GM19455 (cell line): Measurements from ENCODE around the gene NAV2.
"Not testable (repeated sequence)": the region's sequence is repeated elsewhere in the genome, so short reads cannot be mapped to it uniquely, and the experiment has no call there.

Experiments
- ATAC-seq: cut with Tn5 transposase; IDR thresholded peaks from one replicate; pipeline ENCODE4 v1.9.1; 2021; ENCODE audit not compliant: unreplicated experiment

Gene NAV2

DNA sequence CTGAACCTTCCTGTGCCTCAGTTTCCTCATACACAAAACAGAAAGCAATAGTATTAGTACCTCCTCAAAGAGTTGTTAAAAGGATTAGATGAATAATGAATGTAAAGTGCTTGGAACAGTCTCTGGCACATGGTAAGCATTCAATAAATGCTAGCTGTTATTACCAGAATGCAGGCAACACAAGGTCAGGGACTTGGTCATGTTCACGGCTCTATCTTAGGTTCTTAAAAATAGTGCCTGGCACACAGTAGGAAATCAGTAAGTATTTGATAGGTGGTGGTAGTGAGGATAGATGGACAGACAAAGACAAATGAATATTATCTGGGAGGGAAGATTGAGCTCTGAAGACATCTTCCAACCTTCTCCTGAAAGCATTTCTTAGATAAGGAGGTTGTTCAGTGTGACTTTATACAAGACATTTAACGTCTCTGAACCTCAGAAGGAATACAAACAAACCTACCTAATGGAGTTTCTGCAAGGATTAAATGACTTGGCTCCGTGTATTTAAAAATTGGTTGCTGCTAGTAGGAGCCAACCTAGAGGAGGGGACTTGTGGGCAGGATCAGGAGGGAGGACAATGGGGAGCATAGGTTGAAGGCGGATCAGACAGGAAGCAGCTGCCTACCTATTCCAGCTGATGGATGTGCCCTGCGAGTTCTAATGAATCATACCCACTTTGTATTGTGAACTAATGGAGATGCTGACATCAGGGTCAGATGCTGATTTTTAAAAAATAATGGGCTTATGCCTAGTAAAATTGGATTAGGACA lies 353.6 kb downstream of the NAV2 start:
- ATAC-seq = no peak

DNA sequence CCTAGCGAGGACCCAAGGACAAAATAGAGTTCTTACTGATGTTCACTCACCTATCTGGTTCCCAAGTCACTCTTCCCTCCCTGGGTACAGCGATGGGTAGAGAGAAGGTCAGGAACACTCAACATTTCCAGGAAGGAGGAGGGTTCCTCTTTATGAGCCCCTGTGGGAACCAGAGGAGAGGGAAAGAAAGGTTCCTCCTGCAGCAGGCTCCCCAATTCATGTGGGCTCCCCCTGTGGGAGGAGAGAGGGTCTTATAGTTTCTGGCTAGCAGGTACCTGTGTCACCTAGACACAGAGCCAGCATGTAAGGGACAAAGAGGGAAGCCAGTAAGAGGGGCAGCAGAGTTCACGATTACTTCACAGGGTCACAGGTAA lies 354.1 kb downstream of the NAV2 start:
- ATAC-seq = no peak

DNA sequence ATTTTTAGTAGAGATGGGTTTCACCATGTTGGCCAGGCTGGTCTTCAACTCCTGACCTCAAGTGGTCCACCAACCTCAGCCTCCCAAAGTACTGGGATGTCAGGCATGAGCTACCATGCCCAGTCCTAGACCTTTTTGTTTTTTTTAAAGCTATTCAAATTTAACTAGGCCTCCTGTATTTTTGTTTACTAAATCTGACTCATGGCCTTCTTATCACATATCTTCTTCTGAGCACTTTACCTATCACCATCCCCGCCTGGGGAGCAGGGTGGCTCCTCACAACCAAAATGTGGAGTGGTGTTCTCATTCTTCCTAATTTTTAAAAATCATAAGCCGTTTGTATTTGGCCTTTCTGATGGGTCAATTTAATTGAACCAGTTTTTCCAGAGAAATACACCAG lies 355.0 kb downstream of the NAV2 start:
- no peak for ATAC-seq

DNA sequence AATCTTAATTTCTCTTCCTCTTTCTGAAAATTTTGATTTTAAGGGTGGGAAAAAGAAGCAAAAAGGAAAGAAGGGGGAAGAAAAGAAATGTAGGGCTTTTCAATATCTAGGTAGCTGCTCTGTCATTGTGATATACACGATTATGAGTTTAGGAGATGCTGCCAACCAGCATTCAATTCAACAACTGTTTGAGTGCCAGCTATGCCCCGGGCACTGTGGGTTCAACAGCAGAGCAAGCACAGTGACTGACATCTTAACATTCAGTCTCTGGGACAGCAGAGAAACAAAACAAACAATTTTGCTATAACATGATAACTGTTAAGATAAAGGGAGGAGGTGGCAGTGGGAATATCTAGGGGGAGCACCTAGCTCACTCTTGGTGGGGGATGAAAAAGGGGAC lies 356.1 kb downstream of the NAV2 start:
- no peak for ATAC-seq

DNA sequence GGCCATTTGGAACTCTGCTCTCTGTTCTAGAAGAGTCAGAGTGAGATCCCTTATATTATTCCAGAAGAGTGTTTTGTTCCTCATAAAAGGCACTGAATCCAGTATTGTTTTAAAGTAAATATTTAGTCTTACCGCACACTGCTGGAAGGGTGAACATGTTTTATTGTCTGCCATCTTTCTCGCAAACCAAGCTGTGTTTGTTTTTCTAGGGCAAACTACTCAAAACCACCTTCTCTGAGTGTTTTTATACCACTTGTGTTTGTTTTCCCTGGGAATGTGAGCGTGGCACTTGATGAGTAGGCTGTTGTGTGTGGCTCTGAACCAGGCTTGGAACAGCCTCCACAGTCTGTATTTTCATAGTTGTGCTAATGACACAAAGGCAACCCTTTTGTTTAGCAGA lies 357.8 kb downstream of the NAV2 start:
- ATAC-seq = no peak

DNA sequence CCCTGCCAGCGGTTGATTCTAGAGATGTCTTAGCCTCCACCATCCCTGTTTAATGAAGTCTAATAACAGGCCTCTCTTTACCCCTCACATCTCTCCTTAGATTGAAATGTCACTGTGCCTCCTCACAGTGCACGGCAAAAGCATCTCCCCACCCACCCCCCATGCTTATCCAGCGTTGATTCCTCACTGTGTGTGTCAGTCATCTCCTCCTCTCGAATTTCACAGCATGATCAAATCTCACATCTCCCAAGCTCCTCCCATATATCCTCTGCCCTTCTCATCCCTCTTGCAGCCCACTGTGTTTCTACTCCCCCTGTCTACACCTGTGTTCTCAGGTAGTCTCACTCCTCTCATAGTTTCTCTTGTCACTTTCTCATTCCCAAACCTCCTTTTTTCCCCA lies 363.0 kb downstream of the NAV2 start:
- ATAC-seq = no peak

DNA sequence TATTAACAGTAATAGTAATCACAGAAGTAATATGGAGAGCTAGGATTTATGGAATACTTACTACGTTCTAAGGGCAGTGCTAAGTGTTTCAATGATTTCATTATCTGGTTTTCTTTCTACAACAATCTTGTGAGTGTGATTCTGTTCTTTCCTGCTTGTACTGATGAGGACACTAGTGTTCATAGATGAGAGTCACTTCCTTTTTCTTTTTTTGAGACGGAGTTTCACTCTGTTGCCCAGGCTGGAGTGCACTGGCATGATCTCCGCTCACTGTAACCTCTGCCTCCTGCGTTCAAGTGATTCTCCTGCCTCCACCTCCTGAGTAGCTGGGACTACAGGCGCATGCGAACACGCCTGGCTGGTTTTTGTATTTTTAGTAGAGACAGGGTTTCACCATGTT lies 366.2 kb downstream of the NAV2 start:
- no peak for ATAC-seq

DNA sequence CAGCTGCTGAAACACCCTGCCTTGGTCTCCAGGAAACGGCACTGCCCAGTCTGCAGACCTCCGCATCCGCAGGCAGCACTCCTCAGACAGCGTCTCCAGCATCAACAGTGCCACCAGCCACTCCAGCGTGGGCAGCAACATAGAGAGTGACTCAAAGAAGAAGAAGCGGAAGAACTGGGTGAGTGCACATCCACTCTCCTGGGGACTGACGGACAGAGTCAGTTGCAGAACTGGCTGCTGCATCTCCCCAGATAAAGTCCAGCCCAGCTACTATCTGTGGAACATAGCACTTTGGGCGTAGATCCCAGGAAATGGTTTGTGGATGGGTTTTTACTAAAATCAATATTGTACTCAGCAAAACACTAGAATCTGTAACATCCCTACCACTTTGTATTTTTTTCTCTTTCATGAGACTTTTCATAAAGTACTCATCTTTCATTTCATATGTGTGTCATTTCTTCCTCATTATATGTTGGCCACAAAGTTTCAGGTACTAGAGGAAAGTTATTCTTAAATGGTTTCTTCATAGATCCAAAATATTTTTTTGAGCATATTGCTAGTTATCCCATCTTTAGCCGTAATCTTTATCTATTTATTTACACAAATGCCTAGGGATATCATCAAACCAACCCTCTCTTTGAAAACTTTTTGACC lies 367.5 kb downstream of the NAV2 start:
- no peak for ATAC-seq

DNA sequence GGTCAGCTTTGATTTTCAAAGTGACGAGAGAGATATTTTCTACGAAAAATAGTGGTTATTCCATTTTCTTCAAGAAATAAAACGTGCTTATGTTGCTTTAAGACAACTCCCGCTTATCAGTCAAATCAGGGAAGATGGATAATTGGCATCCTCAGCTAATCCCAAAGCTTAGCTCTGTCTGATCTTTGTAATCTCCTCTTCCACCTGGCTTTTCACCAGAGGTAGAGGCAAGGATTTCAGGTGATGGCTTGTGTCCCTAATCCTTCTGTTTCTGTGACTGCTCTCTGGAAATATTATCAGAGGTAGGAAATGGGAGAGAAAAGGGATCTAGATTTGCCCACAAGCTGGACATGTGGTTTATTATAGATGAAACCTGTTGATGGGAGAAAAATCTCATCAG lies 368.7 kb downstream of the NAV2 start:
- no peak for ATAC-seq

DNA sequence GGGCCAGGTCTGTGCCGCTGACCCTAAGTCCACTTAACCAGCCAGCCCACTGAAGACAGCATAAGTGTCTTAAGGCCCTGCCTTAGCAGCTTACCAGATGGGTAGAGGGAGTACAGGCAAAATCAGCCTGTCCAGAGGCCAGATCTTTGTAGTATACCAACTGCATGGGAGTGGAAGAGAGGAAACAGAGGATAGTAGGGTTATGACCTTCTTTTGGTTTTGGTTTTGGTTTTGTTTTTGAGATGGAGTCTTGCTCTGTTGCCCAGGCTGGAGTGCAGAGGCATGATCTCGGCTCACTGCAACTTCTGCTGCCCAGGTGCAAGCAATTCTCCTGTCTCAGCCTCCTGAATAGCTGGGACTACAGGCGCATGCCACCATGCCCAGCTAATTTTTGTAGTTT lies 371.2 kb downstream of the NAV2 start:
- not testable (repeated sequence) for ATAC-seq

DNA sequence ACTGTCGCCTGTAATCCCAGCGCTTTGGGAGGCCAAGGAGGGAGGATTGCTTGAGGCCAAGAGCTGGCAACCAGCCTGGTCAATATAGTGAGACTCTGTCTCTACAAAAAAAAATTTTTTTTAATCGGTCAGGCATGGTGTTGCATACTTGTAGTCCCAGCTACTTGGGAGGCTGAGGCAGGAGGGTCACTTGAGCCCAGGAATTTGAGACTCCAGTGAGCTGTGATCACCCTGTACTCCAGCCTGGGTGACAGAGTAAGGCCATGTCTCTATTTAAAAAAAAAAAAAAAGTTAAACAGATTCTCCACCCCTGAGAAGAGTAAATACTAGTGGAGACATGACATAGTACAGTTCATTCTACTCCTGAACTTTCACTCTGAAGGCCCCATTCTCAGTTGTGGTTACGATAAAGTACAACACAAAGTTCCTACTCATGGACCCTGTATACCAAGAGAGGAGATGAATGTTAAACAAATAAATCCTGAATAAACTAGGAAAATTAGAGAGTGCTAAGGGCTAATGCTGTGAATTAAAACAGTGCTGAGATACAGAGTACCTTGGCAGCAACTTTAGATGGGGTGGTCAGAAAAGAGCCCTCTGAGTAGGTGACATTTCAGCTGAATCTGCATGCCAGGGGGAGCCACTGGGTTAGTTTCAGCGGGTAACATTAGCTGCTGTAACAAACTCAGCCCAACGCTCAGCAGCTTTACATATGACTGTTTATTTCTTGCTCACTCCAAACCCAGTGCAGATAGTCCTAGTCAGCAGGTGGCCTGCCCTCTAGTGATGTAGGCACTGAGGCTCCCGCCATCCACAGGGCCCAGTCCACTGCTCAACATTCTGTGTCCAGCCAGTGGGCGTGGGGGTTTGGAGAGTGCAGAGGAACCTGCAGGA lies 372.5 kb downstream of the NAV2 start:
- no peak for ATAC-seq

DNA sequence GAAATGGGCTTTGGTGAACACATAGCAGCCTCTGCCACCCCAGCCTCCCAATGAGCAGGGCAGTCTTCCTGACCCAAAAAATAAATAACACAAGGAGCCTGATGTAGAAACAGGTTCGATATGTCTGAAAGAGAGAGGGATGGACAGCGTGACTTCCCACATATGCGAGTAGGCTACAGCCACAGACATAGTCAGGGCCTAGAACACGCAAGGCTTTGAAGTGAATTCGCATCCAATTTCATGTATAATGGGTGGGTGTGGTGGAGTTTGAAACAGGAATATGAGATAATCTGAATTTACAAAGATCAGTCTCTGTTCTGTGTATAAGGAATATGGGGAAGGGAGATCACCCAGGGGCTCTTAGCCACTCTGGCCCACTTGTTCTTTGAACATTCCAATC lies 373.3 kb downstream of the NAV2 start:
- no peak for ATAC-seq

DNA sequence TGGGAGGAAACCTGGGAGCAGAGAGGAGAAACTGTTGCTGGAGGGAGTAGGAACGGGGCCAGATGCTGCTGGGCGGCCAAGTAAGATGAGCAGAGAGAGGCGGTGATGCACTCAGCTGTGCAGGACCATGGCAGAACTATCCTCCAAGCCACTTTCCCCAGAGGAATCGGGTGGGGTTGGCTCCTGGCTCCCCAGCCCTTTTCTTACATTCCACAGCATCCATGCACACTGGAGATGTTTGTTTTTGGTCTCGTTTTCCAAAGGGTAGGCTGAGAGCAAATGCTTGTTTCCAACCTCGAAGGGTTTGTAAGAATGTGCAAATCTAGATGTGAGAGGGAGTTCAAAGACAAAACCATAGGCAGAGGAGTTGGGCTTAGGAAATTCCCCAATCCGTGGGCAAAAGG lies 374.5 kb downstream of the NAV2 start:
- ATAC-seq = no peak

DNA sequence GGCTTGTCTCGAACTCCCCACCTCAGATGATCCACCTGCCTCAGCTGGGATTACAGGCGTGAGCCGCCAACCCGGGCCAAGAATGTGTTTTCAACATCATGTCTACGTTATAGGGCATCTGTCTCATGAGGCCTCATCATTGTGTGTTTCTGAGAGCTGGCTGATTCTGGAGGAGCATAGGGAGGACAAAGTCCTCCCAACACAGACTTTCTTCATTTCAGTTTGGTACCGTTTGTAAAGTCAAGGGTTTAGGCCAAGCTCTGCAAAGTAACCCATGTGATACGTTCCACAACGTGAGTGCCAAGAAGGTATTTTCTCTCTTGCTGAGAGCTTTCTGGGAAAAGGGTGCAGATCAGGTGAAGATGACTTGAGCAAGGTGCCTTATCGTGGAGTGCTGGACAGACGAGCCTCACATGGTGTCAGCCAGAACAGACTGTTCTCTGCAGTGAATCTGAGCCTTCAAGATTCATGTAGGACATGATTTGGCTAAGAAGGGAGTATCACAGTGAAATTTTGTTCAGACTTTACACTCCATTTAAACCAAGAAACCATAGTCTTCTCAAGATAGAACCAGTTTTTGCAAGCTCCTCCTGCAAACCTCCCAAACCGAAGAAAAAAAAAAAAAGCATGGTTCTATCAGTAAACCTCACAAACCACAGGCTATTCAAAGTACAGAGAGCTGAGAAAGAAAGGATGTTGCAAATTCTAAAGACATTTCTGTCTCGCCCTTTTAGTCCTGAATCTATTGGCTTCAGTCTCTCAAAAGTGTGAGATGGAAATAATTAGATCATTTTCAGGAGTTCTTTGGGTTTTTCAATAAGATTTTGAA lies 376.0 kb downstream of the NAV2 start:
- ATAC-seq = no peak

DNA sequence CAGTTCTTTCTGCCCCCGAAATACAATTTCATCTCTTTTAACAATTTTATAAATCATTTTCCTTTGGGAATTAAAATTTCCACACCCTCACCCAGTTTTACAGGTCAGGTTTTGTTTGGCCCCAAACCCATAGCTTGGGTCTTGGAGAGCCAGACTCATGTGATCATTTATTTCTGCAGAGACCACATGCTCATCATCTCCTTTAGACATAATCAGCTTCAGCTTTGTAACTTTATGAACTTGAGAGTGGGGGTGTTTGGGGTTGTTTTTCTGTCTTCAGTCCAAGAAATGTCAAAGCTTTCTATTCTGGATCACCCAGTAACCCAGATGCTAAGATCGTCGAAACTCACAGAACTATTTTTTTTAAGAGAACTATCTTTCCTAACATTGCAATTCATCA lies 376.7 kb downstream of the NAV2 start:
- no peak for ATAC-seq

DNA sequence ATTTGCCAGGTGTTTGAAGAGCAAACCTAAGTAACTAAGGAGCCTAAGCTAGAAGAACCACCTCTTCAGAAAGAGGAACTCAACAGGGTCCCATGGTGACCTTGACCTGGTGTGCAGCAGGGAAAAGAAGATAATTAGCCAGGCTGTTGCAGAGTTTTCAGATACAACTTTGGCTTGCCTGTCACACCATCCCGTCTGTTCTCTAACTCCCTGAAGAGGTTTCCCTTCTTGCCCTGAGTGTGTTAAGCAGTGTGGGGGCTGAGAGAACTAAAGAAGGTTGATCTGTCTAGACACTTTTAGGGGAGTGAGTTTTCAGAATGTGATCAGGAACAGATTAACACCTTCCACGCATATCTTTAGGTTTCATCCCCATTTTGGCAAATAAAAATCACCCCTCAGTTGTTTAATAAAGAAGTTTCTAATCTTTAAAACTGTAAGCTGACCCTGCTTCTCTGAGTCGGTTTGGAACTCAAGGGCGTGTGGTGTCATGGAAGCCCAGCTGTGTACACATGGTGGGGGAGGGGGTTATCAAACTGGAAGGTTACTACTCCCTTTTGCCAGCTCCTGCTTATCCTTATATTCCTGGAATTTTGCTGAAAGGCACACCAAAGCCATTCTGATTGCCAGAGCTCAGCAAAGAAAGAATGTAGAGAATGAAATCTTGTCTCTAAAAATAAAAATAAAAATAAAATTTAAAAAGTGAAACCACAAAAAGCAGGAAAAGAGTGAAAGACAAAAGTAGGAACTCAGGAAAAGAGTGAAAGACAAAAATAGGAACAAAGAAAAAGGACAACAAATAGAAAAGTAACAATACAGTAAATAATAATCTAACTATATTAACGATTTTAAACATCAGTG lies 377.4 kb downstream of the NAV2 start:
- ATAC-seq = no peak

DNA sequence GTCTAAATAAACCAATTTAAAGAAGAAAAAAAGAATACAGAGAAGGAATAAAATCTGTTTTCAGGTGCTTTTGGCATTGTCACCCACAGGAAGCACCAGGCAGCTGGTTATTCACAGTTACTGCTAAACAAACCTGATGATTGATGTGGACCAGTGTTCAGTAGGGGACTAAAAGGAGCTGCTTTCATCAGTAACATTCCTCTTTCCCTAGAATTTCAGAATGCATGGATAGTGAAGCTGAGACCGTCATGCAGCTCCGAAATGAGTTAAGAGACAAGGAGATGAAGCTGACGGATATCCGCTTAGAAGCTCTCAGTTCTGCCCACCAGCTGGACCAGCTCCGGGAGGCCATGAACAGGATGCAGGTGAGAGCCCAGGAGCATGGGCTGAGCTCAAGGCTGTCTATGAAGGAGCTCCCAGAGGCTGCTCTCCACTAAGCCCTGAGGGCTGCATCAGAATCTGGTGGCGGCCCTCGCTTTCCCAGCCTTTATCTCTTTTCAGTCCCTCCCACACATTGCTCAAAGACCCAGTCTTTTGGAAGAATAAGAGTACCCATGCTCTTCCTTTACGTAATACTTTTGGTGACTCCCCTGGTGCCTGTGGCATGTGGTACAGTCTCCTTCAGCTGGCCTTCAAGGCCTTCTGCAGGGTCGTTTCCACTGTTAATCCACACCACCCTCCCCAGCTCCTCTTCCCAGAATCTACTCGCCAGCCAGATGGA lies 378.2 kb downstream of the NAV2 start:
- ATAC-seq = no peak

DNA sequence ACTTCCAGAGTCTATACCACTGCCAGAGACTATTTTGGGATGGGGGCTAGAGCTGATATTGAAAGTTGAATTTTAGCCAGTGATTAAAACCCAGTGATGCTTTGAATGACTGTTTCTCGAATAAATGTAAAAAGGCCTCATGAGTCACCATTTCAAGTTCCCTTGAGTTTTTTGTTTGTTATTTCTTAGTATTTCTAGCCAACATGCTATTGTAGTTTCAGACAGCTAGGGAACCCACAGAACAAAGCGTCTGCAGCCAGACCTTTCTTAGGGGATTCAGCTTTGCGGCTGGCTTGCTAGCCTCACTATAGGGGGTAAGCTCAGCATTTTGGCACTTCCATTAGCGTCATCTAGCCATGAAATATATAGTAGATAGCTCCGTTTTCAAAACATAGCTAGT lies 381.1 kb downstream of the NAV2 start:
- ATAC-seq = no peak

DNA sequence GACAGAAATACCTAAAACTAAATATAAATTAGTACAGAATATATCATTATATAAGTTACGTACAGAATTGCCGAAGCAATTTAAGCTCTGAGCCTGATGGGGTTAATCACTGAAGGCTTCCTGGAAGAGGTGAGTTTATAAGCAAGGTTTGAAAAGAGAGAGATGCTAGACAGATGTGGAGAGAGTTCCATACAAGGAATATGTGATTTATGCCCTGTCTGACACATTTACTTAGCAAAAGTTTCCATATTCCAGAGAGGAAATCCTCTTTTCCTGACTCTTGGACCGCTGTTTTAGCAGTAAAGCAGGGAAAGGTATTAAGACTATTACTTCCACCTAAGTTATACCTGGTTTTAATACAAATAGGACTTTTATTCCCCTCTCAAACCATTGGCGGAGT lies 382.6 kb downstream of the NAV2 start:
- ATAC-seq = no peak
